IMR-90 (cell line): ENCODE results near the gene KIAA1328. TPM values are rescaled to one million over a fixed set of nuclear protein-coding genes. Genes with fewer than 3 reads are reported as not detected.

Source experiments
- ATAC-seq: fragments of 200-7000 bp; cut with Tn5 transposase; 2 replicates; pipeline ENCODE4 v1.9.1; 2020; ENCODE audit warnings: low read depth, mild to moderate bottlenecking, moderate library complexity
- BruUV-seq: library from RNA; stranded (reverse); fragments of 400-500 nt; replicated peaks from 2 replicates; lab custom pipeline; 2021; lab: Mats Ljungman, UMichigan
- CTCF ChIA-PET: fragments of 300-600 bp; formaldehyde crosslinking; extraction: SDS; loops from one replicate; lab custom pipeline; 2021; ENCODE audit warnings: antibody characterized with exemption; lab: Yijun Ruan, JAX
- POLR2A ChIA-PET: fragments of 300-600 bp; sonication (Branson Sonifier 250); formaldehyde crosslinking; loops from one replicate; lab custom pipeline; 2022; ENCODE audit warnings: antibody characterized with exemption; ENCODE audit not compliant: unreplicated experiment; lab: Charles Lee
- DNase-seq: peaks from one replicate; pipeline ENCODE4 v3.0.0; 2013
- H2AFZ ChIP-seq: replicated peaks from 2 replicates; pipeline ENCODE3; 2013; ENCODE audit warnings: low read length, mild to moderate bottlenecking; ENCODE audit not compliant: poor library complexity
- H2AK5ac ChIP-seq: 2 replicates; pipeline ENCODE4 v1.6.1; 2013; ENCODE audit warnings: low read depth, low read length, inconsistent platforms
- H2AK9ac ChIP-seq: replicated peaks from 2 replicates; pipeline ENCODE3; 2013; ENCODE audit warnings: mild to moderate bottlenecking, low read depth, low read length, moderate library complexity; ENCODE audit not compliant: poor library complexity
- H2BK120ac ChIP-seq: 2 replicates; pipeline ENCODE4 v1.6.1; 2013; ENCODE audit warnings: low read depth, low read length, inconsistent platforms
- H2BK15ac ChIP-seq: 3 replicates; pipeline ENCODE4 v1.6.1; 2013; ENCODE audit warnings: low read depth, low read length, inconsistent platforms
- H2BK20ac ChIP-seq: 2 replicates; pipeline ENCODE4 v1.6.1; 2013; ENCODE audit warnings: low read depth, mild to moderate bottlenecking, inconsistent platforms, low read length, moderate library complexity
- H2BK5ac ChIP-seq: 2 replicates; pipeline ENCODE4 v1.6.1; 2013; ENCODE audit warnings: mild to moderate bottlenecking, low read depth, low read length, inconsistent platforms; ENCODE audit not compliant: poor library complexity, severe bottlenecking
- H3K14ac ChIP-seq: replicated peaks from 2 replicates; pipeline ENCODE4 v1.6.1; 2013; ENCODE audit warnings: low read depth, low read length, inconsistent platforms
- H3K18ac ChIP-seq: 2 replicates; pipeline ENCODE4 v1.6.1; 2013; ENCODE audit warnings: low read depth, low read length, control low read depth
- H3K23ac ChIP-seq: 2 replicates; pipeline ENCODE4 v1.6.1; 2013; ENCODE audit warnings: low read depth, low read length, inconsistent platforms
- H3K27ac ChIP-seq: 2 replicates; pipeline ENCODE4 v1.5.1; 2013; ENCODE audit warnings: mild to moderate bottlenecking, control low read depth, low read length; ENCODE audit not compliant: insufficient read depth
- H3K27me3 ChIP-seq: 2 replicates; pipeline ENCODE4 v1.6.1; 2013; ENCODE audit warnings: low read length; ENCODE audit not compliant: control insufficient read depth, insufficient read depth
- H3K36me3 ChIP-seq: 2 replicates; pipeline ENCODE4 v1.6.1; 2013; ENCODE audit warnings: low read length, mixed read lengths; ENCODE audit not compliant: control insufficient read depth, insufficient read depth
- H3K4ac ChIP-seq: 2 replicates; pipeline ENCODE4 v1.6.1; 2013; ENCODE audit warnings: low read depth, low read length, inconsistent platforms
- H3K4me1 ChIP-seq: 2 replicates; pipeline ENCODE4 v1.6.1; 2013; ENCODE audit warnings: low read length, mixed read lengths; ENCODE audit not compliant: control insufficient read depth, insufficient read depth
- H3K4me2 ChIP-seq: 2 replicates; pipeline ENCODE4 v1.6.1; 2013; ENCODE audit warnings: low read depth, mild to moderate bottlenecking, control low read depth, low read length, moderate library complexity
- H3K4me3 ChIP-seq: 2 replicates; pipeline ENCODE4 v1.5.1; 2013; ENCODE audit warnings: low read depth, mild to moderate bottlenecking, control low read depth, low read length, moderate library complexity; ENCODE audit not compliant: insufficient read depth
- H3K56ac ChIP-seq: 2 replicates; pipeline ENCODE4 v1.6.1; 2013; ENCODE audit warnings: low read length, inconsistent platforms; ENCODE audit not compliant: insufficient read depth; ENCODE audit errors: extremely low read depth
- H3K79me1 ChIP-seq, 2 experiments: 2 replicates each; pipeline ENCODE4 v1.6.1; 2013; ENCODE audit warnings: low read length in 2 of 2, inconsistent platforms in 1 of 2, low read depth in 1 of 2
- H3K9ac ChIP-seq: 2 replicates; pipeline ENCODE4 v1.6.1; 2013; ENCODE audit warnings: low read depth, low read length, control low read depth
- H3K9me1 ChIP-seq: 2 replicates; pipeline ENCODE4 v1.6.1; 2013; ENCODE audit warnings: low read length, inconsistent platforms; ENCODE audit not compliant: insufficient read depth
- H3K9me3 ChIP-seq: 2 replicates; pipeline ENCODE4 v1.6.1; 2013; ENCODE audit warnings: low read length; ENCODE audit not compliant: control insufficient read depth, insufficient read depth
- H4K20me1 ChIP-seq: 2 replicates; pipeline ENCODE4 v1.6.1; 2013; ENCODE audit warnings: low read length, inconsistent platforms; ENCODE audit not compliant: insufficient read depth
- H4K5ac ChIP-seq: 2 replicates; pipeline ENCODE4 v1.6.1; 2013; ENCODE audit warnings: mild to moderate bottlenecking, low read depth, low read length, control low read depth
- H4K8ac ChIP-seq, 2 experiments: 2 replicates each; pipeline ENCODE4 v1.6.1; 2013; ENCODE audit warnings: low read depth in 2 of 2, low read length in 2 of 2, control low read depth in 1 of 2, inconsistent platforms in 1 of 2
- H4K91ac ChIP-seq: 2 replicates; pipeline ENCODE4 v1.6.1; 2013; ENCODE audit warnings: low read depth, low read length, inconsistent platforms; ENCODE audit not compliant: insufficient read depth
- CHD1 ChIP-seq: IDR thresholded peaks from 2 replicates; pipeline ENCODE4 v1.6.1; 2012; ENCODE audit warnings: low read depth, low read length, improper control_type of control experiment
- CTCF ChIP-seq: conservative IDR thresholded peaks from 2 replicates; pipeline ENCODE4 v1.5.1; 2012; ENCODE audit warnings: mild to moderate bottlenecking, low read depth, low read length, improper control_type of control experiment
- ELK1 ChIP-seq: fragments of 150-350 bp; IDR thresholded peaks from 2 replicates; pipeline ENCODE4 v1.6.1; 2016; ENCODE audit warnings: low read depth, mild to moderate bottlenecking, low read length, moderate library complexity, borderline replicate concordance
- MAZ ChIP-seq: IDR thresholded peaks from 2 replicates; pipeline ENCODE4 v1.6.1; 2012; ENCODE audit warnings: low read depth, mild to moderate bottlenecking, low read length, improper control_type of control experiment, moderate library complexity, borderline replicate concordance
- MXI1 ChIP-seq: IDR thresholded peaks from 2 replicates; pipeline ENCODE4 v1.6.1; 2012; ENCODE audit warnings: low read depth, mild to moderate bottlenecking, low read length, moderate library complexity, borderline replicate concordance
- POLR2A ChIP-seq: IDR thresholded peaks from 2 replicates; pipeline ENCODE4 v1.6.1; 2012; ENCODE audit warnings: mild to moderate bottlenecking, low read depth, low read length
- RAD21 ChIP-seq: IDR thresholded peaks from 2 replicates; pipeline ENCODE4 v1.6.1; 2012; ENCODE audit warnings: low read length, improper control_type of control experiment
- RCOR1 ChIP-seq: IDR thresholded peaks from 2 replicates; pipeline ENCODE4 v1.6.1; 2012; ENCODE audit warnings: mild to moderate bottlenecking, low read length, improper control_type of control experiment; ENCODE audit not compliant: insufficient replicate concordance
- USF2 ChIP-seq: fragments of 150-350 bp; IDR thresholded peaks from 2 replicates; pipeline ENCODE4 v1.6.1; 2017; ENCODE audit warnings: mild to moderate bottlenecking, antibody characterized with exemption, low read length, low read depth
- WGBS, 2 experiments: methylation state at CpG; one replicate each; pipeline versions ENCODE4 v1.1.5 to v1.1.7; 2013; ENCODE audit warnings: missing lambda C conversion rate in 2 of 2; ENCODE audit not compliant: insufficient read length in 1 of 2; ENCODE audit errors: extremely low coverage in 2 of 2; 5-methylcytosine and 5-hydroxymethylcytosine counted together
- dilution Hi-C: fragments of 300-500 bp; cut with HindIII; formaldehyde crosslinking; loops from one replicate; pipeline ENCODE4 v1.14.3; 2018; ENCODE audit warnings: low sequenced_read_pairs; ENCODE audit not compliant: unreplicated experiment
- in situ Hi-C: fragments of 300-500 bp; cut with MboI; formaldehyde crosslinking; loops from 3 replicates; pipeline ENCODE4 v1.14.3; 2019; ENCODE audit warnings: low sequenced_read_pairs, inconsistent platforms, mixed read lengths
- intact Hi-C: fragments of 100-400 bp; cut with micrococcal nuclease; formaldehyde crosslinking; loops from 2 replicates; pipeline ENCODE4 v1.10.0; 2022
- polyA plus RNA-seq, 3 experiments: library from polyadenylated mRNA; depleted of rRNA; stranded (reverse); fragments of >200 nt; gene quantifications; 2 replicates each; pipeline ENCODE4 v1.2.3, GENCODE V29; 2012; ENCODE audit warnings: low replicate concordance in 1 of 3
- total RNA-seq: library from RNA; depleted of rRNA; stranded (reverse); fragments of >200 nt; gene quantifications from 2 replicates; pipeline ENCODE4 v1.2.3, GENCODE V29; 2012

The KIAA1328 gene
- total and polyA plus RNA-seq, 2 of the 4 experiments (the other 2 are of a cell fraction), result 2.4 to 7.0 TPM

GRCh38 chr18:37258131-37258530 is 429.2 kb downstream of the KIAA1328 start:
- no peak overlapping the region for H3K14ac ChIP-seq
- no peaks in the 10 kb centered on the region for H3K79me1 ChIP-seq
- no peak overlapping the region for H2BK5ac ChIP-seq
- no peak for TF ChIP-seq MXI1
- TF ChIP-seq POLR2A, result no peak
- no peak for TF ChIP-seq RAD21
- TF ChIP-seq ELK1, result no peak
- TF ChIP-seq CTCF, result no peak
- no peak for TF ChIP-seq USF2
- no peak for TF ChIP-seq MAZ
- TF ChIP-seq RCOR1, result no peak
- TF ChIP-seq CHD1, result no peak
- no peak overlapping the region for H3K4ac ChIP-seq
- no peak overlapping the region for H4K8ac ChIP-seq
- H2AFZ ChIP-seq, result no peak overlapping the region
- no peak for DNase-seq
- no peak overlapping the region for H4K5ac ChIP-seq
- BruUV-seq, result no TSS peak
- no peaks in the 10 kb centered on the region for H3K36me3 ChIP-seq
- H3K9me1 ChIP-seq, result no peaks in the 10 kb centered on the region
- H2BK20ac ChIP-seq, result no peak overlapping the region
- H3K4me3 ChIP-seq, result no peak overlapping the region
- H4K91ac ChIP-seq, result no peak overlapping the region
- 20% methylated on average over 1 of the region's 9 CpGs; no CpG with 5 or more reads in 1 of the 2 experiments for WGBS, 2 experiments
- H2BK15ac ChIP-seq, result no peak overlapping the region
- H2BK120ac ChIP-seq, result no peak overlapping the region
- H3K9ac ChIP-seq, result no peak overlapping the region
- no peaks in the 10 kb centered on the region for H3K4me1 ChIP-seq
- no peak overlapping the region for H2AK5ac ChIP-seq
- H4K20me1 ChIP-seq, result no peaks in the 10 kb centered on the region
- ChIA-PET CTCF (no interaction called here), POLR2A (no interaction called here)
- H3K4me2 ChIP-seq, result no peak overlapping the region
- no peak overlapping the region for H3K18ac ChIP-seq
- in situ Hi-C loops, result no loop called here
- H3K9me3 ChIP-seq, result no peaks in the 10 kb centered on the region
- ATAC-seq, result no peak
- intact Hi-C loops, result no loop called here
- dilution Hi-C loops, result no loop called here
- no peak overlapping the region for H3K27ac ChIP-seq
- H2AK9ac ChIP-seq, result no peak overlapping the region
- no peak overlapping the region for H3K23ac ChIP-seq
- H3K56ac ChIP-seq, result no peak overlapping the region
- peaks cover 32% of the 10 kb centered on the region for H3K27me3 ChIP-seq
